ENCODE data around the gene OTUD5.

DNA sequence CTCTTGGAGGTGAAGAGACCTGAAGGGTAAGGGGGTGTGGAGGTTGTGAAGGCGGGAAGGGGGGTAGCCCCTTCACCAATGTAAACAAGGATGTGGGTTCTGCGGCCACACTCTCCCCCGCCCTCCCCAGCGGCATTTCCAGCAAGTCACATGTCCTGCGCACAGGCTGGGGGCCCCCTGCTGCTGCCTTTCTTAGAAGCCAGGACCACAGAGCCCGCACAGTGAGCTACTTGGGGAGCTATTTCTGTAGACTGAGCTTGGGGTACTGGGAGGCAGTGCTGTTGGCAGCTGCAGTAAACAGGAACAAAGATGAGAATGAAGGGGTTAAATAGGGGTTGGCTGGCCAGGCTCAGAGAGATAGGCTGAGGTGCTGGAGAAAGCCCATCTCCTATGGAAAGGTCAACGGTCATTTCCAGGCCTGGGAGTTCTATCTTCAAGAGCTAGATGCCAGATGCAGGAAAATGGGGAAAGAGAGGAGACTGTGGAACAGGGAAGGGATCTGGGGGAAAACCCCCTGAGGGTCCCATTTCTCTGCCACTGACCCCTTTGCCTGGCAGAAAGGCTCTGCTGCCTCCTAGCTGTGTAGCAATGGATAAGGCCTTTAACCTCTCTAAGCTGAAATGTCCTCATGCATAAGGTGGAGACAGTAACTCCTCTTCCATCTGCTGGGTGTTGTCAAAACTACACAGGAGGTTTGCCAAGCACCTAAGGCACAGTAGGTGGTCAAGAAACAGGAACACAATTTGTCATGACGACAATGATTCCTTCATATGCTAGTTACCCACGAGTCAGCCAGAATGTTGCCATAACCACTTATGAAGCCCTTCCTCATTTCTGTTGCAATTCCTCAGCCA is 20.1 kb downstream of the OTUD5 start:
- TF ChIP-seq, protein P1, sequence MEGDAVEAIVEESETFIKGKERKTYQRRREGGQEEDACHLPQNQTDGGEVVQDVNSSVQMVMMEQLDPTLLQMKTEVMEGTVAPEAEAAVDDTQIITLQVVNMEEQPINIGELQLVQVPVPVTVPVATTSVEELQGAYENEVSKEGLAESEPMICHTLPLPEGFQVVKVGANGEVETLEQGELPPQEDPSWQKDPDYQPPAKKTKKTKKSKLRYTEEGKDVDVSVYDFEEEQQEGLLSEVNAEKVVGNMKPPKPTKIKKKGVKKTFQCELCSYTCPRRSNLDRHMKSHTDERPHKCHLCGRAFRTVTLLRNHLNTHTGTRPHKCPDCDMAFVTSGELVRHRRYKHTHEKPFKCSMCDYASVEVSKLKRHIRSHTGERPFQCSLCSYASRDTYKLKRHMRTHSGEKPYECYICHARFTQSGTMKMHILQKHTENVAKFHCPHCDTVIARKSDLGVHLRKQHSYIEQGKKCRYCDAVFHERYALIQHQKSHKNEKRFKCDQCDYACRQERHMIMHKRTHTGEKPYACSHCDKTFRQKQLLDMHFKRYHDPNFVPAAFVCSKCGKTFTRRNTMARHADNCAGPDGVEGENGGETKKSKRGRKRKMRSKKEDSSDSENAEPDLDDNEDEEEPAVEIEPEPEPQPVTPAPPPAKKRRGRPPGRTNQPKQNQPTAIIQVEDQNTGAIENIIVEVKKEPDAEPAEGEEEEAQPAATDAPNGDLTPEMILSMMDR (conservative IDR thresholded peaks at IDR 0.05): no peak
- TF ChIP-seq ZFX (IDR thresholded peaks at IDR 0.05): no peak

All from C4-2B (cell line).